ENCODE data around the gene AHCYL2.
"Not testable (repeated sequence)": the region's sequence is repeated elsewhere in the genome, so short reads cannot be mapped to it uniquely, and the experiment has no call there.

DNA sequence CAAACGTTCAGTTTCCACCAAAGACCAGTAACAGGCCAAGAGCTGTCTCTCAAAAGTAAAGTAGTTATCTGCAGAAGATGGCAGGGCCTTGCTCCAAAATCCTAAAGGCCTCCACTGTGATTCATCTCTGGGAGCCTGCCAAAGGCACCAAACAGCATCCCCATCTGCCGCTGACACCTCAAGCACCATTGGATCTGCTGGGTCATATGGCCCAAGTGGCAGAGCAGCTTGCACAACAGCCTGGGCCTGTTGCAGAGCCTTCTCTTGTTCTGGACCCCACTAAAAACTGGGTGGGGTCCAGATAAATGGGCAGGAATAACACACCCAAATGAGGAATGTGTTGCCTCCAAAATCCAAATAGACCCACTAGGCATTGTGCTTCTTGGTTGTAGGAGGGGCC is 222.1 kb downstream of the AHCYL2 start:
- TF ChIP-seq EZH2 (IDR thresholded peaks at IDR 0.05; ENCODE audit: borderline replicate concordance, insufficient read depth, low read depth, low read length, poor library complexity, severe bottlenecking), result not testable (repeated sequence)
- TF ChIP-seq, protein P1, sequence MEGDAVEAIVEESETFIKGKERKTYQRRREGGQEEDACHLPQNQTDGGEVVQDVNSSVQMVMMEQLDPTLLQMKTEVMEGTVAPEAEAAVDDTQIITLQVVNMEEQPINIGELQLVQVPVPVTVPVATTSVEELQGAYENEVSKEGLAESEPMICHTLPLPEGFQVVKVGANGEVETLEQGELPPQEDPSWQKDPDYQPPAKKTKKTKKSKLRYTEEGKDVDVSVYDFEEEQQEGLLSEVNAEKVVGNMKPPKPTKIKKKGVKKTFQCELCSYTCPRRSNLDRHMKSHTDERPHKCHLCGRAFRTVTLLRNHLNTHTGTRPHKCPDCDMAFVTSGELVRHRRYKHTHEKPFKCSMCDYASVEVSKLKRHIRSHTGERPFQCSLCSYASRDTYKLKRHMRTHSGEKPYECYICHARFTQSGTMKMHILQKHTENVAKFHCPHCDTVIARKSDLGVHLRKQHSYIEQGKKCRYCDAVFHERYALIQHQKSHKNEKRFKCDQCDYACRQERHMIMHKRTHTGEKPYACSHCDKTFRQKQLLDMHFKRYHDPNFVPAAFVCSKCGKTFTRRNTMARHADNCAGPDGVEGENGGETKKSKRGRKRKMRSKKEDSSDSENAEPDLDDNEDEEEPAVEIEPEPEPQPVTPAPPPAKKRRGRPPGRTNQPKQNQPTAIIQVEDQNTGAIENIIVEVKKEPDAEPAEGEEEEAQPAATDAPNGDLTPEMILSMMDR (IDR thresholded peaks at IDR 0.05), result not testable (repeated sequence)

Data from B cell (primary cell).